Panc1 (cell line): ENCODE measurements around the gene SDK1.

Experiments
- CTCF ChIP-seq: fragments of 450-650 bp; IDR thresholded peaks from 2 replicates; pipeline ENCODE4 v1.5.1; 2017; ENCODE audit warnings: mild to moderate bottlenecking
- POLR2AphosphoS5 ChIP-seq: IDR thresholded peaks from 2 replicates; pipeline ENCODE4 v1.6.1; 2012; ENCODE audit warnings: mild to moderate bottlenecking, low read depth, low read length, moderate library complexity
- REST ChIP-seq, 2 experiments: IDR thresholded peaks; 2 replicates each; pipeline ENCODE4 v1.6.1; 2011 to 2012; ENCODE audit warnings: low read depth in 2 of 2, control low read depth in 1 of 2, low read length in 1 of 2, mild to moderate bottlenecking in 1 of 2, moderate library complexity in 1 of 2; ENCODE audit not compliant: insufficient read depth in 1 of 2
- SIN3A ChIP-seq: IDR thresholded peaks from 2 replicates; pipeline ENCODE4 v1.6.1; 2012; ENCODE audit warnings: low read depth, mild to moderate bottlenecking, low read length, moderate library complexity, borderline replicate concordance; ENCODE audit not compliant: insufficient read depth

GRCh38 chr7:4209966-4210365 lies 908.9 kb downstream of the SDK1 start:
- TF ChIP-seq CTCF: no peak
- TF ChIP-seq POLR2AphosphoS5: no peak
- no peak for TF ChIP-seq SIN3A
- no peak for TF ChIP-seq REST (IDR thresholded peaks at IDR 0.05; ENCODE audit: insufficient read depth in 1 of 2, low read depth in 2 of 2, low read length in 1 of 2)
